Stimulated activated CD4-positive, alpha-beta T cell treated with anti-CD3 and anti-CD28 coated beads, TNF-alpha, amount 100 ng/mL, for 24 hours (primary cell): ENCODE measurements around the gene INHA.
A peak's percentile ranks its signal among the peaks of the same experiment; 100 is the strongest.

Experiments used
- DNase-seq, 3 experiments: peaks; one replicate each; pipeline ENCODE4 v3.0.0-alpha.2; 2020; ENCODE audit warnings: low read depth in 3 of 3

Gene INHA

GRCh38 chr2:219572237-219573001 is at the start of gene INHA:
Gene INHA (plus strand): TSS chr2:219572310. CDS start chr2:219572375, 65 bp downstream.
- no peak for DNase-seq

GRCh38 chr2:219523031-219523671 is 49.0 kb upstream of the INHA start:
- no peak for DNase-seq

- DNase-seq, result no peak
Measured at GRCh38 chr2:219524817-219525216, 47.3 kb upstream of the INHA start.

GRCh38 chr2:219525533-219526232 is 46.4 kb upstream of the INHA start:
- DNase-seq, result no peak

- no peak for DNase-seq
Measured at GRCh38 chr2:219526320-219527075, 45.6 kb upstream of the INHA start.

GRCh38 chr2:219527076-219527394 is 45.1 kb upstream of the INHA start:
- no peak for DNase-seq

GRCh38 chr2:219527472-219527871 is 44.6 kb upstream of the INHA start:
- DNase-seq, result no peak

GRCh38 chr2:219530048-219530963 is 41.8 kb upstream of the INHA start:
- DNase-seq, result peak; percentile 79 to 83 (median 83)

GRCh38 chr2:219531639-219532377 is 40.3 kb upstream of the INHA start:
- no peak for DNase-seq

GRCh38 chr2:219532378-219532649 is 39.8 kb upstream of the INHA start:
- DNase-seq, result no peak

- no peak for DNase-seq
Measured at GRCh38 chr2:219533930-219534661, 38.0 kb upstream of the INHA start.

GRCh38 chr2:219536425-219536824 is 35.7 kb upstream of the INHA start:
- DNase-seq, result no peak

- no peak for DNase-seq
Measured at GRCh38 chr2:219536967-219537366, 35.1 kb upstream of the INHA start.

GRCh38 chr2:219537657-219538488 is 34.2 kb upstream of the INHA start:
- no peak for DNase-seq

- no peak for DNase-seq
Measured at GRCh38 chr2:219538504-219538951, 33.6 kb upstream of the INHA start.

GRCh38 chr2:219538956-219539788 is 32.9 kb upstream of the INHA start:
- no peak for DNase-seq

- no peak for DNase-seq
Measured at GRCh38 chr2:219539926-219540678, 32.0 kb upstream of the INHA start.
